ENCODE measurements around the gene LTBP4.

DNA sequence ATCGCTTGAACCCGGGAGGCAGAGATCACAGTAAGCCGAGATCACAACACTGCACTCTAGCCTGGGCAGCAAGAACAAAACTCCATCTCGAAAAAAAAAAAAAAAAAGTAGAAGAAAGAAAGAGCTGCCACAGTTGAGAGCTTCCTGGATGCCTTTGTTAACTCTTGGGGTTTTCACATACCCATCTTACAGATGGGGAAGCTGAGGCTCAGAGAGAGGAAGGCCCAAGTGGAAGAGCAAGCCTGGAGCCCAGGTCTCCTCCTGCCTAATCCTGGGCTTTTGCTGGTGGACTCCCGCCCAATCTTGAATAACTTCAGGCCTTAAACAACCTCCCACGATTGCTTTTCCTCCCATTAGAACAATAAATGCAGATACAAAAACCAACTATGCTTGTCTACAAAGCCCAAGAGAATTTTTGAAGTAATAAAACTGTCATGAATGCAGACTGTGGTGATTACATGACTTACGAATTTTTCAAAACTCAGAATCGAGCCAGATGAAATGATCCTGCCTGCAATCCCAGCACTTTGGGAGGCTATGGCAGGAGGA, 41.7 kb downstream of the LTBP4 start:
- no peak for TF ChIP-seq EZH2 (IDR thresholded peaks at IDR 0.05)
- TF ChIP-seq, protein P1, sequence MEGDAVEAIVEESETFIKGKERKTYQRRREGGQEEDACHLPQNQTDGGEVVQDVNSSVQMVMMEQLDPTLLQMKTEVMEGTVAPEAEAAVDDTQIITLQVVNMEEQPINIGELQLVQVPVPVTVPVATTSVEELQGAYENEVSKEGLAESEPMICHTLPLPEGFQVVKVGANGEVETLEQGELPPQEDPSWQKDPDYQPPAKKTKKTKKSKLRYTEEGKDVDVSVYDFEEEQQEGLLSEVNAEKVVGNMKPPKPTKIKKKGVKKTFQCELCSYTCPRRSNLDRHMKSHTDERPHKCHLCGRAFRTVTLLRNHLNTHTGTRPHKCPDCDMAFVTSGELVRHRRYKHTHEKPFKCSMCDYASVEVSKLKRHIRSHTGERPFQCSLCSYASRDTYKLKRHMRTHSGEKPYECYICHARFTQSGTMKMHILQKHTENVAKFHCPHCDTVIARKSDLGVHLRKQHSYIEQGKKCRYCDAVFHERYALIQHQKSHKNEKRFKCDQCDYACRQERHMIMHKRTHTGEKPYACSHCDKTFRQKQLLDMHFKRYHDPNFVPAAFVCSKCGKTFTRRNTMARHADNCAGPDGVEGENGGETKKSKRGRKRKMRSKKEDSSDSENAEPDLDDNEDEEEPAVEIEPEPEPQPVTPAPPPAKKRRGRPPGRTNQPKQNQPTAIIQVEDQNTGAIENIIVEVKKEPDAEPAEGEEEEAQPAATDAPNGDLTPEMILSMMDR (IDR thresholded peaks at IDR 0.05): no peak
